WI38 (cell line): ENCODE measurements around the gene RPS26.

Source experiments
- H3K4me3 ChIP-seq: 2 replicates; pipeline ENCODE4 v1.5.1; 2011; ENCODE audit warnings: low read depth, mild to moderate bottlenecking, control low read depth, low read length
- CTCF ChIP-seq: IDR thresholded peaks from 2 replicates; pipeline ENCODE4 v1.5.1; 2012; ENCODE audit warnings: low read depth, mild to moderate bottlenecking, control low read depth, low read length

RPS26 gene

DNA sequence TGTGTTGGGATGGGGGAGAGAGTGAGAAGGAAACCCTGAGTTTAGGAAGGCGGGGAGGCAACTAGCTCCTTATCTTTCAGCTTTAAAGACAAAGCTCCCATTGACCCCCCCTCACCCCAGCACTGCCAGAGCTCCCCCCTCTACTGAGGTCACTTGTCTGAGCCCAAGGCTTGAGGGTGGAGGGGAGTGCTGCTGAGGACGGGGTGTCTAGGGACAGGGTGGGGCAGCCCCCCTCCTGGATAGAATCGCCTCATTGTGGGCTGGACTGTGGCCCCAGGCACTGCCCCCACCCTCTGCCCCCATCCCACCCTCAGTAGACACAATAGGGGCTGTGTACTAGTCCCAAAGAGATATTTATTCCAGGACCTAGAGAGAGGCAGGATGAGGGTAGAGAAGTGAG, 41.2 kb downstream of the RPS26 start:
- H3K4me3 ChIP-seq = no peak overlapping the region
- TF ChIP-seq CTCF = no peak

- no peak overlapping the region for H3K4me3 ChIP-seq
- peak; percentile 32 for TF ChIP-seq CTCF
These were observed 43.3 kb downstream of the RPS26 start for GRCh38 chr12:56084958-56085543.

- no peak overlapping the region for H3K4me3 ChIP-seq
- no peak for TF ChIP-seq CTCF
These were observed 44.4 kb downstream of the RPS26 start for GRCh38 chr12:56086096-56086495.

- no peak overlapping the region for H3K4me3 ChIP-seq
- TF ChIP-seq CTCF = no peak
These were observed 44.9 kb downstream of the RPS26 start for GRCh38 chr12:56086608-56087007.

GRCh38 chr12:56087220-56087619, 45.5 kb downstream of the RPS26 start:
- no peak overlapping the region for H3K4me3 ChIP-seq
- TF ChIP-seq CTCF = no peak
